GM12891 (cell line): Measurements from ENCODE around the gene GNG2.

Experiments
- DNase-seq: peaks from one replicate; pipeline ENCODE4 v3.0.0; 2011; ENCODE audit warnings: low spot score; ENCODE audit not compliant: insufficient read length
- FAIRE-seq: peaks from 2 replicates; lab custom pipeline; 2011; peaks lifted over from hg19 to GRCh38; lab: Jason Lieb, UNC
- PAX5 ChIP-seq: IDR thresholded peaks from 2 replicates; pipeline ENCODE4 v1.6.1; 2011; ENCODE audit warnings: low read length, moderate library complexity, mild to moderate bottlenecking; ENCODE audit not compliant: insufficient read depth, severe bottlenecking
- POLR2A ChIP-seq: IDR thresholded peaks from 2 replicates; pipeline ENCODE4 v1.6.1; 2011; ENCODE audit warnings: low read depth, low read length, control low read depth
- POLR2AphosphoS5 ChIP-seq: IDR thresholded peaks from 2 replicates; pipeline ENCODE4 v1.6.1; 2011; ENCODE audit warnings: low read depth, low read length, control low read depth
- POU2F2 ChIP-seq: IDR thresholded peaks from 2 replicates; pipeline ENCODE4 v1.6.1; 2011; ENCODE audit warnings: low read depth, mild to moderate bottlenecking, control low read depth, low read length, moderate library complexity
- SPI1 ChIP-seq: IDR thresholded peaks from 2 replicates; pipeline ENCODE4 v1.6.1; 2011; ENCODE audit warnings: low read depth, low read length, control low read depth
- TAF1 ChIP-seq: IDR thresholded peaks from 2 replicates; pipeline ENCODE4 v1.6.1; 2011; ENCODE audit warnings: low read depth, low read length, control low read depth

The GNG2 gene

DNA sequence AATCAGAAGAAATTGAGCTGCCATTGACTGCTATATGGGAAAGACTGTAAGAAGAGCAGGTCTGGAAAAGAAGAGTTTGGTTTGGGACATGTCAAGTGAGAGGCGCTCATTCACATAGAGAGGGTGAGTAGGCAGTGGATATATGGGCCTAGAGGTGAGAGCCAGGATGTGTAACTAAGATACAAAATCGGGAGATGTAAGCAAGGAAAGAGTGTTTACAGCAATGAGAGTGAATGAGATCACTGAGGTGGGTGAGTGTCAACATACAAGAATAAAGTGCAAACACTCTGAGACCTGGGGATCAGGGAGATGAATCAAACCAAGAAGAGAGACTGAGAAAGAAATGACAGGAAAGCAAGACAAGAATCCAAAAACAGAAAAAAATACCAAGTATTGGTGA lies 70.9 kb downstream of the GNG2 start:
- TF ChIP-seq TAF1 (no peak), PAX5 (no peak), POU2F2 (no peak), POLR2AphosphoS5 (no peak), SPI1 (no peak), POLR2A (no peak)
- DNase-seq, result no peak
- no peak for FAIRE-seq

DNA sequence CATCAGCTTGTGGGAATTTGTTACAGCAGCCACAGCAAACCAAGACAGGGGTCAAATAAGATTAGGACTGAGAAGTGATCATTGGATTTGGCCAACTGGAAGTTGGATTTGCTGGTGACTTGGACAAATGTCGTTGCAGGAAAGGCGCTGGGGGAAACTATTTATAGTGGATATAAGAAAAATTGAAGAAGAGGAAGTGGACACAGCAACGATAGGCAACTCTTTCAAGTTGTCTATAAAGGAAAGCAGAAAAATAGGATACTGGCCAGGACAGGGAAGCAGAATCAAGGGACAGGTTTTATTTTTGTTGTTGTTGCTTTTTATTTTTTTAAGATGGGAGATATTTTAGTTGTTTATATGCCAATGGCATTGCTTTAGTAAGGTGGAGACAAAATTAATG lies 72.8 kb downstream of the GNG2 start:
- FAIRE-seq (no peak), DNase-seq (no peak)
- TF ChIP-seq TAF1, result no peak
- peak; percentile 53 for TF ChIP-seq SPI1
- TF ChIP-seq PAX5, result no peak
- no peak for TF ChIP-seq POU2F2
- no peak for TF ChIP-seq POLR2AphosphoS5
- no peak for TF ChIP-seq POLR2A

DNA sequence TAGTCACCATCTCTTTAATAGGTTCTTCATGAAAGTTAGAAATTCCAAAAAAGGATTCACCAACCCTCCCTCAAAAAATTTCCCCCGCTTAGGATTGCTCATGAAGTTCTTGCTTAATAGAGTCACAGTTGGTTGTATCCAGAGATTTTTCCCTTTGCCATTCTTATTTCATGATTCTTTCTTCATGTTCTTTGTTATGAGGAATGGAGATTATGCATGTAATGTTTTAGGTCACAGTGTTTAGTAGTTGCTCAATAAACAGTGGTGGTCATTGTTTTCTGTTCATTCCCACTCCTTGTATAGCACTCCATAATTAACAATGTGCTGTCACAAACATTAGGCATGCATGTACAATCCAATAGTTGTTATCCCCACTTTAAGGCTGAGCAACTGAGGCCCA lies 77.7 kb downstream of the GNG2 start:
- DNase-seq (no peak), FAIRE-seq (peak; percentile 5)
- TF ChIP-seq POU2F2, result no peak
- TF ChIP-seq POLR2A, result no peak
- no peak for TF ChIP-seq PAX5
- no peak for TF ChIP-seq SPI1
- no peak for TF ChIP-seq TAF1
- no peak for TF ChIP-seq POLR2AphosphoS5

DNA sequence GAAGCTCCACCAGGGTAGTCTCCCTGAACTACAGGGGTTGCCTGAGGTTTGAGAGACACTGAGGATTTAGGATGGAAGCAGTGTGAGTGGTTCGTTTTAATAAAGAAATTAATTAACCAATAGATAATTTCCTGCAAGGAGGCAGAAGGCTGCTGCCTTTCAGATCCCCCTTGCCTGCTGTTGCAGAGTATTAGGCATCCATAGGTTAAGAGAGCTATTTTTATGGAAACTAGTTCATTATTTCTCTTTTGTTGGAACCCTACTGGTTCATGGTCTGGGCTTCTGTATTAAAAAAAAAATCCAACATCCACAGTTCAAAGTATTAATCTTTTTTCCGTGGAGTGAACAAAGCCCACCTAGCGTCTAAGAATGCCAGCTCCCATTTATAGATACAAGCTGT lies 78.4 kb downstream of the GNG2 start:
- DNase-seq, result no peak
- no peak for FAIRE-seq

DNA sequence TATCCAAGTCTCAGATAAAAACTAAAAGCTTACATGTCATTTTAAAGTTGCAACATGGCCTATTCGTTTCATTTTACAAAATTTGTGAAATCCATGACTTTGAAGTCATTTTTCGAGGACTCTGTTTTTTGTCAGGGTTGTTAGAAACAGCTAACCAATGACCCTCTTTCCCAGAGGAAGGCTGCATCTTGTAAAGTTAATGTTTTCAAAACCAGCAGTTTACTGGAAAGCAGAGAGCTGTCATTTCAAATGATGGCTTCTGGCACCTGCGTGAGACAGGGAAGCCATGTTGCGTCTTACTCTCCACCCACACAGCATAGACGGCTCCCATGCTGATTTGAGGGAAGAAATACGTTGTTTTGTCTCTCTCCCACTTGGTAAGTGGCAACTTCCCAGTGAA lies 78.8 kb downstream of the GNG2 start:
- DNase-seq (no peak), FAIRE-seq (no peak)
- TF ChIP-seq PAX5 (no peak), POU2F2 (no peak), TAF1 (no peak), POLR2AphosphoS5 (no peak), POLR2A (no peak), SPI1 (no peak)

More for the DNA sequence above, 78.4 kb downstream of the GNG2 start:
- no peak for TF ChIP-seq POLR2AphosphoS5
- TF ChIP-seq SPI1, result no peak
- no peak for TF ChIP-seq TAF1
- no peak for TF ChIP-seq POU2F2

DNA sequence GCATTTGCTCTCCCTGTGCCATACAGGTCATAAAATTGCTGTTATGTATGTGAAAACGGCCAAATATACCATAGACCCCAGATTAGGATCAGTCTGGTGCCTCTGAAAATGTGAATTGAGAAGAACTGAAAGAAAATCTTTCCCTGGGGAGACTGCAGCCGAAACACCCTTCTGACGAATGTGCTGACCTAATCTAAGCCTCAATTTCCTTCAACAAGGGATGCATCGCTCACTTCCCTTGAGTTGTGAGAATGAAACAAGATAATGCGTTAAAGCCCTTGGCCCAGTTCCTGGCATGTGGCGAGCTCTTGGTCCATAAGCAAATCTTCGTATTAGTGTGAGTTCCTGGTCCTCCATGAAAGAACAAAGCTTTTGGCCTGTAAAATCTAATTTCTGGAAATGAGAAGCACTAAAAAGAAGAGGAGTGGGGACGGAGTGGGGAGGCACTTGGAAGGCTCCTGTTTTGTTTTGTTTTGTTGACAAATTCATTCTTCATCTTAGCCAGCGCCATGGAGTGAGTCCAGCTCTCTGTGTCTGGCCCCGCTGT lies 79.4 kb downstream of the GNG2 start:
- FAIRE-seq, result no peak
- peak; percentile 58; the same call in 1 of the 2 replicates for TF ChIP-seq SPI1
- no peak for TF ChIP-seq POLR2A
- no peak for DNase-seq

DNA sequence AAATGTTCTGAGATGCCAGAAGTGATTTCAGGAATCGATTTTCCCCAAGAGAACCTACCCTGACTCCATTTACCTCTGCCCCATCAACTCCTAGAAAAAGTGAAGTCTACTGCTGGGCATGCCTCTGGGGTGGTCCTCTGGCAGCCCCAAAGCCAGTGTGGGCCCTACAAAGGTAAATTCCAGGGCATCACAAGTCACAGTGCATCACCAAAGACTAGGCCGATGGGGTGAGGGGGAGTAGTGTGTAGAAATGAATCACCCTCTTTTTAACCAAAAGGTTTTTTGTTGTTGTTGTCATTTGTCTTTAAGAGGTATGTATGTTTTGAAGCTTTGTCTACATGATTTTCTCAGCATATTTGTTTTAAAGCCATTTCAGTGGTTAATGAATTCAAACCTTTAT lies 82.6 kb downstream of the GNG2 start:
- TF ChIP-seq PAX5 (no peak), POLR2A (no peak), POLR2AphosphoS5 (no peak), POU2F2 (no peak), TAF1 (no peak), SPI1 (no peak)
- FAIRE-seq (no peak), DNase-seq (no peak)

DNA sequence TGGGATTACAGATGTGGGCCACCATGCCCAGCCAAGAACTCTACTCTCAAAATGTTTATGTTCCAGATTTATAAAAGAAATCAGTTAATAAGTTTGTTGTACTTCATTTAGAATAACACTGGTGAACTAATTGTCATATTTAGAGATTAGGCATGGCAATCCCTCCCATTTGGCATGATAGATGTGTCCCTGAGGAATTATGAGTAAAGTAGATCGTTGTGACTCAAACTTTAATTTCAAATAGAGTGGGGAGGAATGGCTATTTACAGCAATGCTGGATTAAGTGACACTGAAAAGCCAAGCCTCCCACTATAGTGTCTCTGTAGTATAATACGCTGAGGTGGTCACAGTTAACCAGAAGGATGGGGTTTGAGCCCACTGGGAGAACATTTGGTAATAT lies 89.6 kb downstream of the GNG2 start:
- DNase-seq (no peak), FAIRE-seq (no peak)
- TF ChIP-seq TAF1 (no peak), POLR2A (no peak), PAX5 (no peak), SPI1 (no peak), POLR2AphosphoS5 (no peak), POU2F2 (no peak)

DNA sequence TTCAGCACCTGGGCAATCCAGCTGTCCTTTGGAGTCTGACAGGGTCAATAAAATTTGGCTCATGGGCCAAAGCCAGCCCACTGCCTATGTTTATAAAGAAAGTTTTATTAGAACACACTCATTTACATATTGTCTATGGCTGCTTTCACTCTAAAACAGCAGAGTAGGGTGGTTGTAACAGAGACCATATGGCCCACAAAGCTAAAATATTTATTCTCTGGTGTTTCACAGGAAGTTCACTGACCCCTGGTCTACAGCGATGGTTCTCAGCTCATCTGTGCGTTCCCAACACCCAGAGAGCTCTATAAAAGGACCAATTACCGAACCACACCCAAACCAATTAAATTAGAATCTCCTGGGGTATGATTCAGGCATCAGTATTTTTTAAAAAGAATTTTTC lies 91.2 kb downstream of the GNG2 start:
- FAIRE-seq (no peak), DNase-seq (no peak)
- no peak for TF ChIP-seq POLR2AphosphoS5
- no peak for TF ChIP-seq TAF1

DNA sequence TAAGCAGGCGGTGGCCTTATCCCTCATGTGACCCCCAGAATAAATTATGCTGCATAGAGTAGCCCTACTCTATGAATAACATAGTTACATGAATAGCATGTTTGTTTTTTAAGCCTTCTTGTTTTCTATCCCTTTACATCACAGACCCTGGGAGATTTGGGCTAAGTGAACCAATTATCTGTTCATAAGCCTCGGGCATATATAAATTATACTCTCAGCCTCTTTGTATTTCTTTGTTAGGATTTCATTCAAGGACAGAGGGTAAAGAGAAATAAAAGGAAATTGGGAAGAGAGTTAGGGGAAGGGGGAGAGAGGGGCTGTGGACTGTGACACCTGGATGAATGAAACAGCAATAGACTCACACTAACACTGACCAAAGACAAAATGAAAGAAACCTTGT lies 93.6 kb downstream of the GNG2 start:
- FAIRE-seq, result no peak
- TF ChIP-seq PAX5 (no peak), POLR2A (no peak), POU2F2 (no peak), TAF1 (no peak), POLR2AphosphoS5 (no peak), SPI1 (no peak)
- DNase-seq, result no peak

DNA sequence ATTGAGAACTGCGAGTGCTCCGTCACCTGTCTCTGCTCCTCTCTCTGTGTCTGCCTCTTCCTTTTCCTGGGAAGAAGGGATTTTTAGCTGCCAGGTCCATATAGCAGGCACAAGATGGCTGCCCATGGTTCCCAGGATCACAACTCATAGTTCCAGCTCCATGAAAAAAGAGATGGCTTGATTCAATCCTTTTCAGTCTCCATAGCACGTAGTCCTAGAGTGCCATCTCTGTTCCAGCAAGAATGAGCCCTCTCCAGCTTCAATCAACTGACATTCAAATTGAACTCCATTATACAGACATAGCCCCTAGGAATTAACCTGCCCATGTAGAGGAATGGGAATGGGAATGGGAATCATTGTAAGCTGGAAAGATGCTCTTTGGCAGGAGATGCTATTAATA lies 94.2 kb downstream of the GNG2 start:
- no peak for DNase-seq
- TF ChIP-seq TAF1 (no peak), POLR2A (no peak), POLR2AphosphoS5 (no peak), PAX5 (no peak), POU2F2 (no peak), SPI1 (no peak)
- no peak for FAIRE-seq
